Ishikawa (cell line): Measurements from ENCODE around the gene PIK3C2G.

Source experiments
- CEBPB ChIP-seq: IDR thresholded peaks from 2 replicates; pipeline ENCODE4 v1.6.1; 2012
- CREB1 ChIP-seq: IDR thresholded peaks from 2 replicates; pipeline ENCODE4 v1.6.1; 2012; ENCODE audit warnings: low read depth
- EGR1 ChIP-seq: IDR thresholded peaks from 2 replicates; pipeline ENCODE4 v1.6.1; 2012
- EP300 ChIP-seq: IDR thresholded peaks from 2 replicates; pipeline ENCODE4 v1.6.1; 2012; ENCODE audit warnings: borderline replicate concordance
- FOXM1 ChIP-seq: IDR thresholded peaks from 2 replicates; pipeline ENCODE4 v1.6.1; 2012; ENCODE audit warnings: low read depth, borderline replicate concordance
- MAX ChIP-seq: IDR thresholded peaks from 2 replicates; pipeline ENCODE4 v1.6.1; 2012
- NFIC ChIP-seq: IDR thresholded peaks from 2 replicates; pipeline ENCODE4 v1.6.1; 2012
- RAD21 ChIP-seq: IDR thresholded peaks from 2 replicates; pipeline ENCODE4 v1.6.1; 2012; ENCODE audit warnings: low read depth
- REST ChIP-seq: IDR thresholded peaks from 2 replicates; pipeline ENCODE4 v1.6.1; 2012; ENCODE audit warnings: low read depth, mild to moderate bottlenecking
- TAF1 ChIP-seq: IDR thresholded peaks from 2 replicates; pipeline ENCODE4 v1.6.1; 2012; ENCODE audit warnings: low read depth, mild to moderate bottlenecking
- TCF12 ChIP-seq: IDR thresholded peaks from 2 replicates; pipeline ENCODE4 v1.6.1; 2012; ENCODE audit warnings: low read depth
- TEAD4 ChIP-seq: IDR thresholded peaks from 2 replicates; pipeline ENCODE4 v1.6.1; 2012
- USF1 ChIP-seq: IDR thresholded peaks from 2 replicates; pipeline ENCODE4 v1.6.1; 2012
- YY1 ChIP-seq: IDR thresholded peaks from 2 replicates; pipeline ENCODE4 v1.6.1; 2012; ENCODE audit warnings: low read depth
- ZBTB7A ChIP-seq: IDR thresholded peaks from 2 replicates; pipeline ENCODE4 v1.6.1; 2012; ENCODE audit warnings: low read depth

PIK3C2G gene

GRCh38 chr12:18261273-18261672 is at the start of gene PIK3C2G:
TSS of gene PIK3C2G (plus strand) at chr12:18261518. CDS start at chr12:18282082, 20,564 bp downstream.
- TF ChIP-seq EP300 (no peak), NFIC (no peak), ZBTB7A (no peak), RAD21 (no peak), FOXM1 (no peak), CEBPB (no peak), REST (no peak), TAF1 (no peak), TCF12 (no peak), CREB1 (no peak), USF1 (no peak), MAX (no peak), TEAD4 (no peak), YY1 (no peak), EGR1 (no peak)

GRCh38 chr12:18217966-18218365 is 43.4 kb upstream of the PIK3C2G start:
- TF ChIP-seq FOXM1 (no peak), YY1 (no peak), MAX (no peak), EP300 (no peak), REST (no peak), CREB1 (no peak), RAD21 (no peak), USF1 (no peak), TAF1 (no peak)

- TF ChIP-seq REST (no peak), USF1 (no peak), TAF1 (no peak), EGR1 (no peak), ZBTB7A (no peak), TCF12 (no peak), RAD21 (no peak), MAX (no peak), EP300 (no peak), NFIC (no peak), FOXM1 (no peak)
Measured at GRCh38 chr12:18221726-18222125, 39.6 kb upstream of the PIK3C2G start.

- TF ChIP-seq ZBTB7A, result no peak
- no peak for TF ChIP-seq MAX
- TF ChIP-seq EP300, result no peak
- TF ChIP-seq TEAD4, result no peak
- TF ChIP-seq CREB1, result no peak
- TF ChIP-seq FOXM1, result no peak
- TF ChIP-seq EGR1, result no peak
- no peak for TF ChIP-seq RAD21
- no peak for TF ChIP-seq TAF1
- no peak for TF ChIP-seq YY1
- TF ChIP-seq TCF12, result no peak
- TF ChIP-seq USF1, result no peak
- TF ChIP-seq REST, result no peak
Measured at GRCh38 chr12:18222699-18223098, 38.6 kb upstream of the PIK3C2G start.
